GM18505 (cell line): Measurements from ENCODE around the gene EXOC3L1.

ENCODE experiments used
- ATAC-seq: cut with Tn5 transposase; IDR thresholded peaks from one replicate; pipeline ENCODE4 v1.9.1; 2021; ENCODE audit not compliant: unreplicated experiment
- POLR2A ChIP-seq: IDR thresholded peaks from 4 replicates; pipeline ENCODE4 v1.6.1; 2011; ENCODE audit warnings: borderline replicate concordance; ENCODE audit not compliant: insufficient read depth, insufficient read length; ENCODE audit errors: extremely low read depth

The EXOC3L1 gene, protein sequence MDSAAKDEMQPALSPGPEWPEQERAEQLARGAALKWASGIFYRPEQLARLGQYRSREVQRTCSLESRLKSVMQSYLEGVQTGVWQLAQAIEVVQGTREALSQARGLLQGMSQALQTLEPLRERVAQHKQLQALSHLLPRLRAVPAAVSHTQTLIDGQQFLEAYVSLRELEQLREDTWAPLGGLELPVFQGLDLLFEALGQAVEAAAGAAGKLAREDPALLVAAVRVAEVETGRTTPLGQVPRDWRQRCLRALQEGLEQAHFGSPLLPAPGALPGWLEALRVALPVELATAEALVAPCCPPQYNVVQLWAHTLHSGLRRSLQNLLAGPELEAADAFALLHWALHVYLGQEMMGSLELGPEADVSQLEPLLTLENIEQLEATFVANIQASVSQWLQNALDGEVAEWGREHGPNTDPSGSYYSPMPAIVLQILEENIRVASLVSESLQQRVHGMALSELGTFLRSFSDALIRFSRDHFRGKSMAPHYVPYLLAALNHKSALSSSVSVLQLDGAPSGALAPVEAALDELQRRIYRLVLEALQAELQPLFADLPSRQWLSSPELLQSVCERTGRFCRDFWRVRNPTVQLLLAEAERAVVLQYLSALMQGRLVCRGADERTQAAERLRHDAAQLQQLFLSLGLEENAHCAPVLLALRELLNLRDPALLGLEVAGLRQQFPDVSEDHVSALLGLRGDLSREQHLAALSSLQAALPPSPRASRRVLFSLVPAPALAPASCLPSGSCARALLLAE

DNA sequence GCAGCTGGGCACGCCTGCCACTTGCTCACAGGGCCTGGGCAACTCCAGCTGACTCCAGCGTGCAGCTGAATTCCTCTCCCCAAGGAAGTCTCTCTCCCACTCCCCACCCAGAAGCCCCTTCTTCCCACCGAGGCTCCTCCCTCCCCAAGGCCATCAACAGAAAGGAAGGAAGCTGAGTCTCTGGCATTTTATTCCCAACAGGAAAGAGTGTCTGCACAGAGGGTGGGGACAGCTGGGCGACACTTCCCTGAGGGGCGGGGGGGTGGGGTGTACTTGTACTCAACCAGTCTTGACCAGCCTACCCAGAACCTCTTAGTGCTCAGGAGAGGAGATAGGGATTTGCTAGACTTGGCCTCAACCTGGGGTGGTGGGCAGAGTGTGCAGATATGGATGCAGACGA, at the start of gene EXOC3L1:
TSS of gene EXOC3L1 (minus strand) at position 96 of the 400 bp plus-strand sequence. CDS start 460 bp downstream, outside the sequence.
- TF ChIP-seq POLR2A, result no peak
- no peak for ATAC-seq

DNA sequence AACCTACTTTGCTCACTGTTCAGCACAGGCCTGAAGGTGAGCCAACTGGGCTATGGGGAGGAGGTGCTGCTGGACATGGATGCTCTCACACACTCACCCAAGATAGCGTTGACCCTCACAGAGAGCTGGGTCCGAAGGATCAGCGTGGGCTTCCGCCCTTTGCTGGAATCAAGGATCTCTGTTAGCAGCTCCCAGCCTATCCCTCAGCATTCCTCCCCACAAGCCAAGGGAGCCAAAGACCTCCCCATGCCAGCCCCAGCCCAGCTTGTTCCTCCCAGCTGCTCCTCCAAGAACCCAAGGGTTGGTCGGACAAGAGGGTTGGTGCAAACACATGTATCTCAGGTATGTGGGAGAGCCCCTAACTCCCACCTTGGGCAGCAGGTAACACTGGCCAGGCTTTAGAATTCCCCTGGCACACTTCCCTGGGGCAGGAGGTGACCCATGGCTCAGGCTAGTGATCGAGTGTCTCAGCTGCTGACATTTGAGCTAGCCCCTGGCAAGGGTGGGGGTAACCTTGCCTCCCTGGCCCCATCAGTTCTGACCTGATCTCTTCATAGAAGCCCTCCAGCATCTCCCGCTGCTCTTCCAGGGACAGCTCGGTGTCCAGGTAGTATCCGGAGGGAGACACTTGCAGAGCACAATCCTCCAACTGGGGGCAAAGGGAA, 49.0 kb upstream of the EXOC3L1 start:
- TF ChIP-seq POLR2A, result no peak
- no peak for ATAC-seq

DNA sequence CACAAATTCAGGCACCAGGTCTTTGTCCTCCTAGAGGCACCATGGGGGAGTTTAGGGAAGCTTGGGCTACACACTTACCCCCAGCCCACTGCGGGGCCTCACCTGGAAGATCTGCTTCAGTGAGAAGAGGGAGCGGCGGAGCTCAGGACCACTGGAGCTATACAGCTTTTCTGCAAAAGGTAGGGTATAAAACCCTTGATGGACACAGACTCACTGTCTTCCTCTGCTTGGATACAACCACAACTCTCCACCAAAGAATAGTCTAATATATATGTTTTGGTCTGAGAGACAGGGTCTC, 48.3 kb upstream of the EXOC3L1 start:
- no peak for ATAC-seq
- TF ChIP-seq POLR2A, result no peak

DNA sequence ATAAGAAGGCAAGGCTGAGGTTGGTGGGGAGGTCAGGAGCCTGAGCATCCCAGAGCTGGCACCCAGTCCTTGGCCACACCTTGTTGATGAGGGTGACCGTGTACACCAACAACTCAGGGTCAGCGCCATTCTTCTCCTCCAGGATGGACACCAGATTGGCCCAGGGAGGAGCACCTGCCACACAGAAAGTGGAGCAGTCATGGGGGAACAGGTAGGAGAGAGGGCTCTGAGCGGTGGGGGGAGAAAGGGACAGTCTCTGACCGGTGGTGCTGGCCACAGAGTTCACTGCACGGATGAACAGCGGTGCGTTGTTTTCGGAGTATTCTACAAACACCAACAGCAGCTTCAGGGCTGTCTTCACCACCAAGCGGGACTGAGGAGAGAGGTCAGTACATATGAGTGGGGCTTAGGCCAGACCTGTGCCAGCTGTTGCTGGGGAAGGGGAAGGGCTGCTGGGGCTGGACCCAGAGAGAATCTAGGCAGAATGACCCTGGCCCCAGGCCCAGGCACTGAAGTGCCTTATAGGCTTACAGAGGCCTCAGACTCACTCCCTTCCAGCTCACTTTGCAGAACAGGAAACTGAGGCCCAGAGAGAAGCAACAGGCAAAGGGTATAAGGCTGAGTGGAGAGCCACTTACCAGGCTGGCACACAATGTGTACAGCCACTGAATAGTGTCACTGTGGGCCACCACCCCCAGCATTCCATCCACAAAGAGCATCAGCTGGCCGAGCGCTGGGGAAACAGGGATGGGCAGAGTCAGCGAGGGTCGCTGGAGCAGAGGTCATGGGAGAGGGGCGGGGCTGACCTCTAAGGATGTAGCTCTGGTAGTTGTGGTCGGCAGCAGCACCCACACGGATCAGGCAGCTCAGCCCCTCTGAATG, 47.7 kb upstream of the EXOC3L1 start:
- no peak for ATAC-seq
- no peak for TF ChIP-seq POLR2A

DNA sequence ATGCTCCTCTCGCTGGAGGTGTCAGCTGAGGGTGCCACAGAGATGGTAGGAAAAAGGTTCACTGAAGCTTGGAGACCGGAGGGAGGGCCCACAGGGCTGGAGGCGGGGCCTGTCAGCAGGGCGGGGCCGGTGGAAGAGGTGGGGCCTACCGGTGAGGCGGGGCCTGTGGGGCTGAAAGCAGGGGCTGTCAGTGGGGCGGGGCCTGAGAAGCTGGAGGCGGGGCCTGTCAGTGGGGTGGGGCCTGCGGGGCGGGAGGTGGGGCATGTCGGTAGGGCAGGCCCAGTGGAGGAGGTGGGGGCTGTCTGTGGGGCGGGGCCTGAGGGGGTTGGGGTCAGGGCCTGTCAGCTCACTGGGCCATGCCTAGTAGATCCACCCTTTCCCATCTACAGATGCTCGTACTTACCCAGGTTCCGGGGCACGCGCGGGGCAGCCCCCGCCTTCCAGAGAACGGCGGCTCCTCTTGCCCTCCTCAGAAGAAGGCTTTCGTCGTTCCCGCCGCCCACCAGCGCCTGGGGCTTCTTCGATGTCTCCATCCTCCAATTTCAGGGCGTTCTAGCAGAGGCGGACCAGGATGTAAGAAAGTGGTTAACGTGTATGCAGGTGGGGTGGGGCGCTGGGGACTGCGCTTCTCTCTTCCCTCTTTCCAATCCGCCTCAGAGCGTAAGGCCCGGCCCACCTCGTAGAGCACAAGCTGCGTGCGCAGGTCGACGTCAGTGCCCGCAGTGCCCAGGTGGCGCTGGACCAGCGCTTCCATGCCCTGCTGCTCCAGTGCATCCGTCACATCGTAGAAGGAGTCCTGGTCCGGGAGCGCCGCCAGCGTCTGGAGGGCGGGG, 46.8 kb upstream of the EXOC3L1 start:
- no peak for TF ChIP-seq POLR2A

DNA sequence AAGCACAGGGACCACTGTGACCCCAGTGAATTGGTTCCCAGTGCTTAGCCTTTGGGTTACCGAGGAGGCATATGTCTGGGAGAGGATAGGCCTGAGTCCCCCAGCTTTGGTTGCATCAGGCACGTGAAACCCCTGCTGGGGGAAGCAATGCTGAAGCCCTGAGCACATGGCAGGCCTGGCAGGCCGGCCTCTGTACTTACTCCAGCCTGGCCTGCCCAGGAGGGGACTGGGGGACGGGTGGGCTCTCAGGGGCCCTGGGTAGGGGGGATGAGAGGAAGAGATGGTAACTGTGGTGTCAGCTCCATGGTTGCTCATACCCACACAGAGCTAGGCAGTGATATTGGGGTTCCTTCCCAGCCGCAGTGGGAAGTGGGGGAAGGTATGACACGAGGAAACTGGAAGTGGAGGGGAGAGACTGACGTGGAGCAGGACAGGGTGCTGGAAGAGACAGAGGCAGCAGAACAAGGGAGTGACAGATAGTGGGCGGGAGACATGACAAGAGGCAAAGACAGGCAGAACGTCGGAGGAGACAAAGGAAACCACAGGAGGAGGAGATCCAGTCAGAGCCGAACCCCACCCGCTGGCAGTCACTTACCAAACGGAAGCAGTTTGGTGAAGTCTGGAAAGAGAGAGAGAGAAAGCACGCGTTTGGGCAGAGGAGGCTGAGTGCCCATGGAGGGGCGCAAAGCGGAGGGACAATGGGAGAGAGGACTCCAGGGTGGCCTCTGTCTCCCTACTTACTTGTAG, 46.1 kb upstream of the EXOC3L1 start:
- ATAC-seq, result no peak

More for the DNA sequence above, 46.8 kb upstream of the EXOC3L1 start:
- ATAC-seq, result no peak

DNA sequence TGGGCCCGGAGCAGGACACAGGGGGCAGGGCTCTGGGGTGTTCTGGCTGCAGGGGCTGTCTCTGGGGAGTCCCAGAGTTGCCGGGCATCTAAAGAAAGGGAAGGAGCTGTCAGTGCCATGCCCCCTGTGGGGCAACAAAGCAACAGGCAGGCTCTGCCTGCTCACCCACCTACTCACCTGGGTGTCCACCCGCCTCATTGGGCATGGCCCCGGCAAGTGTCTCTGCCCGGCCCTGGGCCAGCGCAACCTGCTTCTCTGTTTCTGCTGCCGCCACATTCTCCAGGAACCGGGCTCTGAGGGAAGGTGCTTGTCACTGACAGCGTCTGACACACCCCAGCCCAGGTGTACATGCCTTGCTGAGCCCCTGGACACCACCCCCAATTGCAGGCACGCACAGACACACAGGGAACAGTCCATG, 44.3 kb upstream of the EXOC3L1 start:
- peak; percentile 4 for TF ChIP-seq POLR2A
- no peak for ATAC-seq

More for the DNA sequence above, 46.1 kb upstream of the EXOC3L1 start:
- TF ChIP-seq POLR2A, result peak; percentile 22

DNA sequence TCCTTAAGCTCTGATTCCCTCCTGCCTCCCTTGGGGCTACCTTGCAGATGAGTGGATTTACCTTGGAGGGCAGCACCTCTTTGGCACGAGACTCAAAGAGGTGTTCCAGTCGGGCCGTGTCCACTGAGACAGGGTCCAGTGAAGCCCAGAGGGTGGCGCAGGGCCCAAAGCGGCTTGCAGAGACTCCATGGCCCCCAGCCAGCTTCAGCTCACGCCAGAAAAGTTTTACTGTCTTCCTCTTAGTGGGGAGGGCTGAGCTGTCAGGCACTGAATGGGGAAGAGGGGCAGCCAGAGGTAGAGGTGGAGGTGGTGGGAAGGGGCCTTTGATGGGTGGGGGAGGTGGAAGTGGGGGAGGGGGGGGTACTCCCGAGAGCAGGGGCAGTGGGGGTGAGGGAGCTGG, 43.7 kb upstream of the EXOC3L1 start:
- ATAC-seq, result no peak
- TF ChIP-seq POLR2A, result no peak

DNA sequence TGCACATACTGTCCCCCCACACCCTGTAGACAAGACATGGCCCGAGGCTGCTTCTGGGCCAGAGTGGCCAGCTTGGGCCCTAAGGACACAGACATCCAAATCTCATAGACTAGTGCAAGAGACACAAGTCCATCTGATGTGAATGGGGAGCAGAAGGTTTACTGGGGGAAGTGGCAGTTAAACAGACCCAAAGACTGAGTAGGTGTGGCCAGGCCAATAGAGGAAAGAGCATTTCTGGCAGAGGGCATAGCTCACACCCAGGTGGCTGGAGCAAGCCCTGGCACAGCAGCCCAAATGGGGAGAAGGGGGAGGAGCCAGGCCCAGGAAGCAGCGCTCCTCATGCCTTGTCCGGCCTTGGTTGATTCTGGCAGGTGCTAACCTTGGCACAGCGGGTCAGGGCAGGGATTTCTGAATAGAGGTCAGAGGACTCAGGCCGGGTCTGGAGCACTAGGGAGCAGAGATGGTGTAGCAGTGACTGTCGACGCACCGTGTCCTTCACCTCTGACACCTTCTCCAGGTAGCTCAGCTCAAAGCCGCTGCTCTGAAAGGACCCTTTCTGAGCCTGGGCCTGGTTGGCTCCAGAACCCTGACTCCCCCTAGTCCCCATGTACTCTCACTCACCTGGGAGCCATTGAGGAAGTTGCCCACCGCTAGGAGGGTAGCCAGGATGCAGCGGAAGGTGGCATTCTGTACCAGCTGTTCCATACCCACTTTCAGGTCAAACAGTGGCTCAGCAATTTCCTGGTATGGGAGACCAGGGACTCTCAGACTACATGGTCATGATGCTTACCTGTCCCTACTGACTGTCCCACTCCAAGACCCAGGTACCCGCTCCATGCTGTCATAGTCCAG, 41.1 kb upstream of the EXOC3L1 start:
- TF ChIP-seq POLR2A, result no peak
- no peak for ATAC-seq

DNA sequence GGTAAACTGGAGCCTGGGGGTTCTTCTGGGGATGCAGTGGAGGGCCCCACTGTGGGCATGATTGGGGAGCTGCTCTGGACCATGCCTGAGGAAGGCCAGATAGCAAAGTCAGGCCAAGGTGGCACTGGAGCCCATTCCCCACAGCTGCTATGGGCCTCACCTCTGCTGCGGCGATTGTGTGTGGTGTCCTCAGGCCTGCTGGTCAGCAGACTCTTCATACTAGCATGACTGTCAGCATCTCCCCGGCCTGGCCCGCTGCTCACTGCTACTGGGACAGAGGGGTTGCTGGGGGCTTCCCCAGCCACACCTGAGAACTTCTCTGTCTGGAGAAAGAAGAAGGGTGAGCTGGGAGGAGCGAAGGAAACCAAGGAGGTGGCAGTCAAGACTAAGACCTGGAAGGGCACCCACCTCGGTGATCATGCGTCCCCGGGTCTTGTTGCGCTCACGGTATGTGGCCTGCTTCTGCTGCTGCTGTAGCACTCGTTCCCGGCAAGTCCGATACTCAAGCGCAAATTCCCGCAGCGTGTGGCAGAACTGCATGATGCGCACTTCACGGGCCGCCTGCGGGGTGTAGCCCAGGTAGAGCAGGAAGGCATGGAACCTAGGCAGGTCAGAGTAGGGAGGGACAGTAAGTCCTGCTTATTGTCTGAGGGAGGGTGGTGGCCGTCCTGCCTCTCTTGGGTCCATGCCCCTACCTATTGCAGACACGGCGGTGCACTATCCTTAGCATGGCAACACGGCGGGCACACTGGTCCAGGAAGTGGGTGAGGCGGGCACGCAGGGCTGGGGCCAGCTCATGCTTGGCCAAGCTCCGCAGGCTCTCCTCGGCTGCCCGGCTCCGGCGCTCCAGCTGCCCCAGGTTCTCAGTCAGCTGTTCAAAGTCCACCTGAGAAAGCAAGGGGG, 40.2 kb upstream of the EXOC3L1 start:
- TF ChIP-seq POLR2A, result peak; percentile 4
- ATAC-seq, result no peak
